Kidney (tissue), 14 donors: ENCODE data around the gene USH1C. TPM values are rescaled to one million over a fixed set of nuclear protein-coding genes. Genes with fewer than 3 reads are reported as not detected.

Experiments used
- DNase-seq, 5 donors: peaks; one replicate each; pipeline ENCODE4 v3.0.0-alpha.2; 2013 to 2020
- FAIRE-seq: peaks from 2 replicates; lab custom pipeline; 2012; peaks lifted over from hg19 to GRCh38; lab: Jason Lieb, UNC
- H3K27ac ChIP-seq, 2 donors: one replicate each; pipeline ENCODE4 v1.7.0; 2013; ENCODE audit warnings: low read depth in 2 of 2, low read length in 2 of 2, inconsistent platforms in 1 of 2
- H3K27me3 ChIP-seq: one replicate; pipeline ENCODE4 v1.7.1; 2013; ENCODE audit warnings: low read length, inconsistent platforms; ENCODE audit not compliant: control insufficient read depth, insufficient read depth
- H3K36me3 ChIP-seq, 3 donors: one replicate each; pipeline versions ENCODE4 v1.7.0 to v1.7.1; 2013; ENCODE audit warnings: low read length in 3 of 3, control low read depth in 1 of 3, inconsistent platforms in 1 of 3; ENCODE audit not compliant: insufficient read depth in 3 of 3, control insufficient read depth in 2 of 3
- H3K4me1 ChIP-seq, 3 donors: one replicate each; pipeline versions ENCODE4 v1.7.0 to v1.7.1; 2013; ENCODE audit warnings: low read length in 3 of 3, inconsistent platforms in 1 of 3, low read depth in 1 of 3; ENCODE audit not compliant: control insufficient read depth in 2 of 3, insufficient read depth in 2 of 3
- H3K4me3 ChIP-seq, 3 donors: one replicate each; pipeline versions ENCODE4 v1.7.0 to v1.8.1; 2013; ENCODE audit warnings: low read length in 3 of 3, control low read depth in 1 of 3, inconsistent platforms in 1 of 3
- H3K9ac ChIP-seq, 3 donors: one replicate each; pipeline versions ENCODE4 v1.7.0 to v1.7.1; 2013; ENCODE audit warnings: low read length in 3 of 3, control low read depth in 1 of 3, inconsistent platforms in 1 of 3
- H3K9me3 ChIP-seq, 3 donors: one replicate each; pipeline versions ENCODE4 v1.7.0 to v1.7.1; 2013; ENCODE audit warnings: low read length in 3 of 3, control low read depth in 1 of 3, inconsistent platforms in 1 of 3; ENCODE audit not compliant: control insufficient read depth in 2 of 3, insufficient read depth in 1 of 3
- intact Hi-C: fragments of 100-400 bp; cut with DNase I; formaldehyde crosslinking; loops from one replicate; pipeline ENCODE4 v1.11.1; 2022
- polyA plus RNA-seq: library from polyadenylated mRNA; stranded (reverse); fragments of 350-450 nt; fragmentation: Illumina TruSeq; extraction: RNeasy Lipid Tissue Mini Kit (QIAGEN cat#74804); gene quantifications from one replicate; pipeline ENCODE4 v1.2.3, GENCODE V29; 2014; ENCODE audit warnings: low read depth, low replicate concordance; ENCODE audit not compliant: insufficient read depth
- total RNA-seq: library from RNA; stranded (reverse); fragmentation: NEBNext Ultra II Directional; extraction: Animal tissue kit (Norgen Biotek cat#: 25700); gene quantifications from one replicate; pipeline ENCODE4 v1.2.1, GENCODE V29; 2021
- TF ChIP-seq, protein P1 (sequence below): IDR thresholded peaks from 3 replicates; pipeline ENCODE4 v1.5.1; 2012; ENCODE audit warnings: mild to moderate bottlenecking, moderate library complexity, borderline replicate concordance; ENCODE audit not compliant: insufficient read depth; ENCODE audit errors: extremely low read depth
- donor health status: control.
- donor health status: control.
- donor health status: control.
- donor health status: control.
- donor health status: control.
- donor health status: DM: yes; HTN: yes; CAD: no.
- donor health status: Normal renal cell carcinoma (clear cell type).

The USH1C gene
- total and polyA plus RNA-seq, 2 donors from 2014 or later = 38.6 to 107 TPM

- Histone ChIP-seq H3K27me3 (no peaks in the 10 kb centered on the region), H3K9ac (no peak overlapping the region), H3K9me3 (no peaks in the 10 kb centered on the region), H3K36me3 (no peaks in the 10 kb centered on the region), H3K27ac (no peak overlapping the region), H3K4me3 (no peak overlapping the region), H3K4me1 (peaks cover 0 to 7% (median 0%) of the 10 kb centered on the region in 3 donors)
- DNase-seq (peak in 3 of 5 donors; percentile 40 to 56 (median 42)), FAIRE-seq (no peak)
- intact Hi-C loops = no loop called here
- TF ChIP-seq, protein P1, sequence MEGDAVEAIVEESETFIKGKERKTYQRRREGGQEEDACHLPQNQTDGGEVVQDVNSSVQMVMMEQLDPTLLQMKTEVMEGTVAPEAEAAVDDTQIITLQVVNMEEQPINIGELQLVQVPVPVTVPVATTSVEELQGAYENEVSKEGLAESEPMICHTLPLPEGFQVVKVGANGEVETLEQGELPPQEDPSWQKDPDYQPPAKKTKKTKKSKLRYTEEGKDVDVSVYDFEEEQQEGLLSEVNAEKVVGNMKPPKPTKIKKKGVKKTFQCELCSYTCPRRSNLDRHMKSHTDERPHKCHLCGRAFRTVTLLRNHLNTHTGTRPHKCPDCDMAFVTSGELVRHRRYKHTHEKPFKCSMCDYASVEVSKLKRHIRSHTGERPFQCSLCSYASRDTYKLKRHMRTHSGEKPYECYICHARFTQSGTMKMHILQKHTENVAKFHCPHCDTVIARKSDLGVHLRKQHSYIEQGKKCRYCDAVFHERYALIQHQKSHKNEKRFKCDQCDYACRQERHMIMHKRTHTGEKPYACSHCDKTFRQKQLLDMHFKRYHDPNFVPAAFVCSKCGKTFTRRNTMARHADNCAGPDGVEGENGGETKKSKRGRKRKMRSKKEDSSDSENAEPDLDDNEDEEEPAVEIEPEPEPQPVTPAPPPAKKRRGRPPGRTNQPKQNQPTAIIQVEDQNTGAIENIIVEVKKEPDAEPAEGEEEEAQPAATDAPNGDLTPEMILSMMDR = no peak
These were observed 10.3 kb downstream of the USH1C start for GRCh38 chr11:17533778-17534415.

- no peak for DNase-seq
- no peak overlapping the region for H3K9ac ChIP-seq
- H3K36me3 ChIP-seq = no peaks in the 10 kb centered on the region
- no peak for FAIRE-seq
- TF ChIP-seq, protein P1 = no peak
- intact Hi-C loops = no loop called here
- H3K9me3 ChIP-seq = no peaks in the 10 kb centered on the region
- no peak overlapping the region for H3K27ac ChIP-seq
- no peak overlapping the region for H3K4me3 ChIP-seq
- H3K27me3 ChIP-seq = no peaks in the 10 kb centered on the region
- H3K4me1 ChIP-seq = peaks cover 0 to 6% (median 4%) of the 10 kb centered on the region in 3 donors
These were observed 10.9 kb downstream of the USH1C start for GRCh38 chr11:17533341-17533740.

GRCh38 chr11:17532784-17533183 is 11.4 kb downstream of the USH1C start:
- TF ChIP-seq, protein P1 = no peak
- H3K9me3 ChIP-seq = no peaks in the 10 kb centered on the region
- FAIRE-seq (no peak), DNase-seq (no peak)
- no peaks in the 10 kb centered on the region for H3K36me3 ChIP-seq
- peaks cover 0 to 10% (median 6%) of the 10 kb centered on the region in 3 donors for H3K4me1 ChIP-seq
- H3K4me3 ChIP-seq = no peak overlapping the region
- intact Hi-C loops = no loop called here
- no peaks in the 10 kb centered on the region for H3K27me3 ChIP-seq
- H3K27ac ChIP-seq = no peak overlapping the region
- H3K9ac ChIP-seq = no peak overlapping the region
